ENCODE results near the gene ANP32B. TPM values are rescaled to one million over a fixed set of nuclear protein-coding genes. Genes with fewer than 3 reads are reported as not detected.

The ANP32B gene
- polyA plus RNA-seq, 1 of the 3 experiments (the other 2 are of a cell fraction), result 28.4 TPM

- no peaks in the 10 kb centered on the region for H4K20me1 ChIP-seq (ENCODE audit: insufficient read depth)
- POLR2A ChIA-PET, result interaction anchor here (0.6 kb wide), 1 partner anchor 29 kb away, joined by 3 read pairs; no protein-coding TSS in a partner anchor
- CTCF ChIA-PET, result interaction anchor here (3.3 kb wide), 1 partner anchor 9 kb away, joined by 15 read pairs; no protein-coding TSS in a partner anchor
- peaks cover 13 to 36% of the 10 kb centered on the region in 2 experiments for H3K36me3 ChIP-seq (replicated peaks in 1 of 2; ENCODE audit: control insufficient read depth in 1 of 2, insufficient read depth in 2 of 2, low read length in 1 of 2)
- H3K4me2 ChIP-seq, result no peak overlapping the region
- no peak overlapping the region for H3K4me3 ChIP-seq (ENCODE audit: low read depth in 2 of 2, low read length in 1 of 2)
- no peaks in the 10 kb centered on the region for H3K27me3 ChIP-seq (ENCODE audit: insufficient read depth)
- H3K79me2 ChIP-seq (ENCODE audit: insufficient read depth), result peaks cover 31% of the 10 kb centered on the region; the same call in 1 of the 2 replicates
- no peak for DNase-seq
- H3K4me1 ChIP-seq (ENCODE audit: control insufficient read depth in 1 of 2, insufficient read depth in 2 of 2, low read depth in 1 of 2, low read length in 1 of 2), result no peaks in the 10 kb centered on the region
- TF ChIP-seq TAF1 (IDR thresholded peaks at IDR 0.05; ENCODE audit: borderline replicate concordance, low read depth, low read length) (no peak), TEAD4 (IDR thresholded peaks at IDR 0.05; ENCODE audit: borderline replicate concordance, insufficient read depth) (no peak), CHD2 (IDR thresholded peaks at IDR 0.05; ENCODE audit: low read length, partially characterized antibody) (no peak), EP300 (IDR thresholded peaks at IDR 0.05; ENCODE audit: borderline replicate concordance in 1 of 2, low read depth in 1 of 2, low read length in 1 of 2) (no peak), NRF1 (IDR thresholded peaks at IDR 0.05; ENCODE audit: low read depth, low read length) (no peak), FOXM1 (IDR thresholded peaks at IDR 0.05; ENCODE audit: low read depth) (no peak), MAX (IDR thresholded peaks at IDR 0.05; ENCODE audit: low read depth) (no peak), TCF12 (IDR thresholded peaks at IDR 0.05) (no peak), ELF1 (IDR thresholded peaks at IDR 0.05) (no peak), USF1 (IDR thresholded peaks at IDR 0.05; ENCODE audit: borderline replicate concordance, low read depth) (no peak), CTCF (IDR thresholded peaks at IDR 0.05) (no peak), IRF3 (IDR thresholded peaks at IDR 0.05; ENCODE audit: low read depth, low read length) (no peak), RFX5 (IDR thresholded peaks at IDR 0.05; ENCODE audit: low read length) (no peak)
- peaks cover 2% of the 10 kb centered on the region for H3F3A ChIP-seq (replicated peaks; ENCODE audit: insufficient read depth)
- no peaks in the 10 kb centered on the region for H3K9me2 ChIP-seq
- no peaks in the 10 kb centered on the region for H3K9me3 ChIP-seq
- H3K9ac ChIP-seq, result no peak overlapping the region
- WGBS (ENCODE audit: low lambda C conversion rate), result 96% methylated on average over 8 of the region's 8 CpGs
- no peak overlapping the region for H3K27ac ChIP-seq (ENCODE audit: low read depth in 2 of 2, low read length in 1 of 2)
- H2AFZ ChIP-seq (ENCODE audit: low read depth), result no peak overlapping the region
Observed at GRCh38 chr9:98064623-98065392, 81.7 kb downstream of the ANP32B start.

Small RNA genes lying within 50 kb of the gene (small RNA-seq; reads per million reads assigned to genes)
- gene RNU6-918P, result 0 reads per million in 7 experiments

Other genes with a start within 250 kb of the ANP32B start
- 0.03 and 0.08 TPM in 2 replicates for gene FOXE1, start 130.1 kb upstream of the ANP32B start, polyA plus RNA-seq (2012; rRNA removed)
- 8.1 and 11.8 TPM in 2 replicates for gene TRMO, start 60.8 kb upstream of the ANP32B start, polyA plus RNA-seq (2012; rRNA removed)
- not detected in 2 replicates for gene HEMGN, start 45.2 kb upstream of the ANP32B start, polyA plus RNA-seq (2012; rRNA removed)
- 53.5 and 61.3 TPM in 2 replicates for gene NANS, start 73.4 kb downstream of the ANP32B start, polyA plus RNA-seq (2012; rRNA removed)
- gene TRIM14, start 135.9 kb downstream of the ANP32B start, polyA plus RNA-seq (2012; rRNA removed), result 13.4 and 15.3 TPM in 2 replicates
- gene CORO2A, start 209.3 kb downstream of the ANP32B start, polyA plus RNA-seq (2012; rRNA removed), result 2.3 and 2.7 TPM in 2 replicates

Data from SK-N-SH (cell line).